Trophoblast cell (in vitro differentiated cells and primary cell): ENCODE data around the gene DNAI7.

ENCODE experiments used
- DNase-seq, 2 donors: peaks; one replicate each; pipeline ENCODE4 v3.0.0-alpha.2; 2016
- H2AFZ ChIP-seq: 2 replicates; pipeline ENCODE4 v1.6.1; 2013; ENCODE audit warnings: low read length, moderate library complexity, mild to moderate bottlenecking; ENCODE audit not compliant: insufficient read depth, poor library complexity
- H2AK5ac ChIP-seq: 2 replicates; pipeline ENCODE4 v1.6.1; 2013; ENCODE audit warnings: mild to moderate bottlenecking, low read length
- H2BK120ac ChIP-seq: 2 replicates; pipeline ENCODE4 v1.6.1; 2013; ENCODE audit warnings: low read length, mild to moderate bottlenecking, moderate library complexity; ENCODE audit not compliant: insufficient read depth, poor library complexity
- H2BK12ac ChIP-seq: 2 replicates; pipeline ENCODE4 v1.6.1; 2013; ENCODE audit warnings: mild to moderate bottlenecking, low read length, moderate library complexity
- H2BK5ac ChIP-seq: 2 replicates; pipeline ENCODE4 v1.6.1; 2013; ENCODE audit warnings: low read length, low read depth, moderate library complexity, mild to moderate bottlenecking; ENCODE audit not compliant: poor library complexity
- H3K14ac ChIP-seq: 2 replicates; pipeline ENCODE4 v1.6.1; 2013; ENCODE audit warnings: mild to moderate bottlenecking, low read length
- H3K18ac ChIP-seq: 2 replicates; pipeline ENCODE4 v1.6.1; 2013; ENCODE audit warnings: mild to moderate bottlenecking, low read length
- H3K23ac ChIP-seq: 2 replicates; pipeline ENCODE4 v1.6.1; 2013; ENCODE audit warnings: low read length
- H3K27ac ChIP-seq: 2 replicates; pipeline ENCODE4 v1.5.1; 2013; ENCODE audit warnings: low read depth, mild to moderate bottlenecking, inconsistent platforms, low read length, moderate library complexity
- H3K27me3 ChIP-seq: 2 replicates; pipeline ENCODE4 v1.6.1; 2013; ENCODE audit warnings: inconsistent platforms, mild to moderate bottlenecking, low read length, moderate library complexity; ENCODE audit not compliant: insufficient read depth
- H3K36me3 ChIP-seq, 2 experiments: 1 replicate in 1 of 2; 2 replicates in 1 of 2; pipeline ENCODE4 v1.6.1; 2013; ENCODE audit warnings: low read length in 2 of 2, mild to moderate bottlenecking in 2 of 2, moderate library complexity in 1 of 2; ENCODE audit not compliant: insufficient read depth in 2 of 2, control insufficient read depth in 1 of 2
- H3K4ac ChIP-seq: 2 replicates; pipeline ENCODE4 v1.6.1; 2013; ENCODE audit warnings: low read depth, mild to moderate bottlenecking, low read length, moderate library complexity
- H3K4me1 ChIP-seq, 2 experiments: 1 replicate in 1 of 2; 2 replicates in 1 of 2; pipeline ENCODE4 v1.6.1; 2013; ENCODE audit warnings: low read length in 2 of 2, mild to moderate bottlenecking in 2 of 2, moderate library complexity in 1 of 2; ENCODE audit not compliant: insufficient read depth in 2 of 2, control insufficient read depth in 1 of 2
- H3K4me2 ChIP-seq: 2 replicates; pipeline ENCODE4 v1.6.1; 2013; ENCODE audit warnings: inconsistent platforms, mild to moderate bottlenecking, low read length, moderate library complexity
- H3K4me3 ChIP-seq: 2 replicates; pipeline ENCODE4 v1.5.1; 2013; ENCODE audit warnings: mild to moderate bottlenecking, low read depth, low read length, inconsistent platforms
- H3K79me1 ChIP-seq: one replicate; pipeline ENCODE4 v1.6.1; 2013; ENCODE audit warnings: low read length
- H3K79me2 ChIP-seq: 2 replicates; pipeline ENCODE4 v1.6.1; 2013; ENCODE audit warnings: low read length, mild to moderate bottlenecking; ENCODE audit not compliant: control insufficient read depth, insufficient read depth, poor library complexity
- H3K9ac ChIP-seq: 2 replicates; pipeline ENCODE4 v1.6.1; 2013; ENCODE audit warnings: mild to moderate bottlenecking, low read length
- H3K9me3 ChIP-seq: 2 replicates; pipeline ENCODE4 v1.6.1; 2013; ENCODE audit warnings: low read depth, mild to moderate bottlenecking, control low read depth, inconsistent platforms, low read length; ENCODE audit not compliant: insufficient read depth
- H4K12ac ChIP-seq: 2 replicates; pipeline ENCODE4 v1.6.1; 2013; ENCODE audit warnings: low read depth, mild to moderate bottlenecking, low read length, moderate library complexity
- H4K8ac ChIP-seq: 2 replicates; pipeline ENCODE4 v1.6.1; 2013; ENCODE audit warnings: low read depth, mild to moderate bottlenecking, low read length, moderate library complexity
- H4K91ac ChIP-seq: one replicate; pipeline ENCODE4 v1.6.1; 2013; ENCODE audit warnings: low read depth, mild to moderate bottlenecking, low read length, moderate library complexity
- WGBS: extraction: QIAGEN DNeasy Blood & Tissue Kit; methylation state at CpG from one replicate; pipeline ENCODE4 v1.1.7; 2013; ENCODE audit warnings: missing lambda C conversion rate; ENCODE audit not compliant: insufficient read length, insufficient coverage; ENCODE audit errors: extremely low coverage; 5-methylcytosine and 5-hydroxymethylcytosine counted together

The DNAI7 gene

GRCh38 chr12:25107920-25108319 lies 87.0 kb downstream of the DNAI7 start:
- H3K36me3 ChIP-seq: no peaks in the 10 kb centered on the region
- DNase-seq: no peak
- no peak overlapping the region for H3K4ac ChIP-seq
- H2AFZ ChIP-seq: no peak overlapping the region
- H2AK5ac ChIP-seq: no peak overlapping the region
- H3K23ac ChIP-seq: no peak overlapping the region
- H2BK5ac ChIP-seq: no peak overlapping the region
- H4K12ac ChIP-seq: no peak overlapping the region
- H4K8ac ChIP-seq: no peak overlapping the region
- no peak overlapping the region for H2BK12ac ChIP-seq
- no peaks in the 10 kb centered on the region for H3K79me2 ChIP-seq
- no peaks in the 10 kb centered on the region for H3K79me1 ChIP-seq
- no peaks in the 10 kb centered on the region for H3K9me3 ChIP-seq
- H3K4me3 ChIP-seq: no peak overlapping the region
- H3K14ac ChIP-seq: no peak overlapping the region
- no peaks in the 10 kb centered on the region for H3K4me1 ChIP-seq
- no peak overlapping the region for H4K91ac ChIP-seq
- no peak overlapping the region for H3K18ac ChIP-seq
- no peak overlapping the region for H3K4me2 ChIP-seq
- H3K27ac ChIP-seq: no peak overlapping the region
- no peak overlapping the region for H2BK120ac ChIP-seq
- no peak overlapping the region for H3K9ac ChIP-seq
- no CpG with 5 or more reads among the region's 4 CpGs for WGBS
- H3K27me3 ChIP-seq: no peaks in the 10 kb centered on the region

GRCh38 chr12:25106818-25107217 lies 88.1 kb downstream of the DNAI7 start:
- no peak overlapping the region for H3K4ac ChIP-seq
- no peak overlapping the region for H3K27ac ChIP-seq
- no peaks in the 10 kb centered on the region for H3K36me3 ChIP-seq
- no peaks in the 10 kb centered on the region for H3K9me3 ChIP-seq
- no peak overlapping the region for H4K8ac ChIP-seq
- H4K91ac ChIP-seq: no peak overlapping the region
- H3K79me2 ChIP-seq: no peaks in the 10 kb centered on the region
- H2BK12ac ChIP-seq: no peak overlapping the region
- H3K23ac ChIP-seq: no peak overlapping the region
- H3K4me3 ChIP-seq: no peak overlapping the region
- H3K9ac ChIP-seq: no peak overlapping the region
- H2BK5ac ChIP-seq: no peak overlapping the region
- no peaks in the 10 kb centered on the region for H3K4me1 ChIP-seq
- H3K14ac ChIP-seq: no peak overlapping the region
- H2AFZ ChIP-seq: no peak overlapping the region
- H3K18ac ChIP-seq: no peak overlapping the region
- H3K27me3 ChIP-seq: no peaks in the 10 kb centered on the region
- no peak overlapping the region for H3K4me2 ChIP-seq
- H4K12ac ChIP-seq: no peak overlapping the region
- H2BK120ac ChIP-seq: no peak overlapping the region
- no peak overlapping the region for H2AK5ac ChIP-seq
- no peak for DNase-seq
- H3K79me1 ChIP-seq: no peaks in the 10 kb centered on the region

- H4K8ac ChIP-seq: no peak overlapping the region
- H2BK12ac ChIP-seq: no peak overlapping the region
- H3K79me1 ChIP-seq: no peaks in the 10 kb centered on the region
- H3K4ac ChIP-seq: no peak overlapping the region
- no peak overlapping the region for H3K23ac ChIP-seq
- H3K4me3 ChIP-seq: no peak overlapping the region
- H2BK5ac ChIP-seq: no peak overlapping the region
- no peak overlapping the region for H4K12ac ChIP-seq
- no peaks in the 10 kb centered on the region for H3K27me3 ChIP-seq
- no peaks in the 10 kb centered on the region for H3K36me3 ChIP-seq
- no peak overlapping the region for H2AK5ac ChIP-seq
- H3K79me2 ChIP-seq: no peaks in the 10 kb centered on the region
- WGBS: no CpG with 5 or more reads among the region's 4 CpGs
- no peak overlapping the region for H3K4me2 ChIP-seq
- no peak overlapping the region for H3K27ac ChIP-seq
- no peak overlapping the region for H3K18ac ChIP-seq
- no peak overlapping the region for H3K9ac ChIP-seq
- no peak overlapping the region for H4K91ac ChIP-seq
- no peaks in the 10 kb centered on the region for H3K9me3 ChIP-seq
- no peak overlapping the region for H2AFZ ChIP-seq
- H3K14ac ChIP-seq: no peak overlapping the region
- DNase-seq: peak; percentile 30 to 71
- H2BK120ac ChIP-seq: no peak overlapping the region
- no peaks in the 10 kb centered on the region for H3K4me1 ChIP-seq
These were observed 92.6 kb downstream of the DNAI7 start for GRCh38 chr12:25102402-25102801.

- Histone ChIP-seq H3K23ac (no peak overlapping the region), H3K27me3 (no peaks in the 10 kb centered on the region), H3K4me1 (no peaks in the 10 kb centered on the region), H3K79me1 (no peaks in the 10 kb centered on the region), H2AFZ (no peak overlapping the region), H3K14ac (no peak overlapping the region), H2BK12ac (no peak overlapping the region), H4K8ac (no peak overlapping the region), H2AK5ac (no peak overlapping the region), H3K4ac (no peak overlapping the region), H4K12ac (no peak overlapping the region), H3K18ac (no peak overlapping the region), H4K91ac (no peak overlapping the region), H3K27ac (no peak overlapping the region), H3K36me3 (no peaks in the 10 kb centered on the region), H3K4me3 (no peak overlapping the region), H3K9ac (no peak overlapping the region), H3K4me2 (no peak overlapping the region), H2BK120ac (no peak overlapping the region), H3K9me3 (no peaks in the 10 kb centered on the region), H2BK5ac (no peak overlapping the region), H3K79me2 (no peaks in the 10 kb centered on the region)
- DNase-seq: peak in 1 of 2 donors; percentile 20
- WGBS: no CpG with 5 or more reads among the region's 4 CpGs
These were observed 93.9 kb downstream of the DNAI7 start for GRCh38 chr12:25101092-25101445.
